Left lung (tissue), 10 donors: Measurements from ENCODE around the gene KIAA0753. TPM values are rescaled to one million over a fixed set of nuclear protein-coding genes. Genes with fewer than 3 reads are reported as not detected.

Experiments used
- ATAC-seq: fragments of 200-7000 bp; cut with Tn5 transposase; one replicate; pipeline ENCODE4 v1.9.1; 2020; ENCODE audit warnings: moderate library complexity
- DNase-seq, 4 donors: peaks; one replicate each; pipeline ENCODE4 v3.0.0-alpha.2; 2013 to 2020
- H3K27ac ChIP-seq, 2 donors: fragments of 200-600 bp; sonication (generic) in 1 of 2; one replicate each; pipeline versions ENCODE4 v1.5.0 to v1.8.0; 2020 to 2021
- H3K27me3 ChIP-seq, 2 donors: fragments of 200-600 bp; sonication (generic) in 1 of 2; one replicate each; pipeline versions ENCODE4 v1.5.0 to v1.8.0; 2020 to 2021
- H3K36me3 ChIP-seq, 2 donors: fragments of 200-600 bp; sonication (generic) in 1 of 2; one replicate each; pipeline versions ENCODE4 v1.5.0 to v1.8.0; 2020 to 2021
- H3K4me1 ChIP-seq, 2 donors: fragments of 200-600 bp; one replicate each; pipeline ENCODE4 v1.8.0; 2021
- H3K4me3 ChIP-seq, 2 donors: fragments of 200-600 bp; sonication (generic) in 1 of 2; one replicate each; pipeline versions ENCODE4 v1.5.0 to v1.8.0; 2020 to 2021; ENCODE audit warnings: mild to moderate bottlenecking in 1 of 2
- H3K9me3 ChIP-seq, 2 donors: fragments of 200-600 bp; sonication (generic) in 1 of 2; one replicate each; pipeline versions ENCODE4 v1.5.0 to v1.8.0; 2020 to 2021
- CTCF ChIP-seq, 2 donors: fragments of 200-600 bp; sonication (generic) in 1 of 2; IDR thresholded peaks; one replicate each; pipeline versions ENCODE4 v1.5.0 to v1.8.0; 2021; ENCODE audit warnings: antibody characterized with exemption in 2 of 2
- intact Hi-C, 2 donors: fragments of 100-400 bp; cut with DNase I; formaldehyde crosslinking; loops; one replicate each; pipeline versions ENCODE4 v1.11.2 to v1.14.2; 2022
- polyA plus RNA-seq, 6 donors: library from polyadenylated mRNA; unstranded; fragments of 120-200 nt; gene quantifications; one replicate each; pipeline ENCODE4 v1.2.1, GENCODE V29; 2013; ENCODE audit not compliant: insufficient read length in 6 of 6
- total RNA-seq, 2 donors: library from RNA; stranded (reverse); fragmentation: NEBNext Ultra II Directional; extraction: Animal tissue kit (Norgen Biotek cat#: 25700); gene quantifications; one replicate each; pipeline ENCODE4 v1.2.1, GENCODE V29; 2021
- donor health status: DM: no; HTN: yes; CAD: no.
- donor health status: DM: no; HTN: no; CAD: no.

Gene KIAA0753
- total and polyA plus RNA-seq, 8 donors: 15.8 to 46.7 (median 37.4) TPM

GRCh38 chr17:6651354-6651918 is 10.9 kb upstream of the KIAA0753 start, which contains the start of the genes C17orf100 and MED31:
TSS of gene C17orf100 (plus strand) at chr17:6651762. CDS start at chr17:6651914, 152 bp downstream.
TSS of gene MED31 (minus strand) at chr17:6651605. CDS start at chr17:6651528, 77 bp downstream.
- ATAC-seq: peak; percentile 95
- peaks cover 10 to 42% of the 10 kb centered on the region in 2 donors for H3K27me3 ChIP-seq
- H3K9me3 ChIP-seq: no peaks in the 10 kb centered on the region
- H3K4me3 ChIP-seq: peak within 1 kb of the TSS; percentile 48 to 67
- H3K36me3 ChIP-seq: peaks cover 0 to 23% of the 10 kb centered on the region in 2 donors
- H3K27ac ChIP-seq: peak within 1 kb of the TSS; percentile 73 to 96
- peaks cover 12 to 32% of the 10 kb centered on the region in 2 donors for H3K4me1 ChIP-seq
- peak; percentile 84 to 100 (median 95) for DNase-seq
- TF ChIP-seq CTCF (IDR thresholded peaks at IDR 0.05): no peak
- intact Hi-C loops: no loop called here

- no peak for DNase-seq
- intact Hi-C loops: no loop called here
- no peak for TF ChIP-seq CTCF (IDR thresholded peaks at IDR 0.05)
These were observed 7.7 kb upstream of the KIAA0753 start for GRCh38 chr17:6648181-6648580.

GRCh38 chr17:6643451-6644125 is 3.1 kb upstream of the KIAA0753 start:
- Histone ChIP-seq H3K27ac (no peak overlapping the region), H3K36me3 (peaks cover 0 to 52% of the 10 kb centered on the region in 2 donors), H3K4me1 (peaks cover 4 to 33% of the 10 kb centered on the region in 2 donors), H3K4me3 (no peak overlapping the region), H3K9me3 (no peaks in the 10 kb centered on the region), H3K27me3 (no peaks in the 10 kb centered on the region)
- no peak for TF ChIP-seq CTCF (IDR thresholded peaks at IDR 0.05)
- DNase-seq: no peak
- no peak for ATAC-seq
- intact Hi-C loops: no loop called here

More at GRCh38 chr17:6648181-6648580, 7.7 kb upstream of the KIAA0753 start:
- Histone ChIP-seq H3K27me3 (peaks cover 0 to 13% of the 10 kb centered on the region in 2 donors), H3K36me3 (peaks cover 0 to 54% of the 10 kb centered on the region in 2 donors), H3K9me3 (no peaks in the 10 kb centered on the region), H3K27ac (no peak overlapping the region), H3K4me3 (no peak overlapping the region), H3K4me1 (peaks cover 12 to 33% of the 10 kb centered on the region in 2 donors)
- ATAC-seq: no peak

- ATAC-seq: no peak
- TF ChIP-seq CTCF (IDR thresholded peaks at IDR 0.05): no peak
- peak overlapping the region in 1 of 2 donors; percentile 77 for H3K4me3 ChIP-seq
- intact Hi-C loops: no loop called here
- H3K36me3 ChIP-seq: peaks cover 0 to 44% of the 10 kb centered on the region in 2 donors
- H3K4me1 ChIP-seq: peaks cover 4 to 33% of the 10 kb centered on the region in 2 donors
- H3K27ac ChIP-seq: no peak overlapping the region
- H3K9me3 ChIP-seq: no peaks in the 10 kb centered on the region
- no peak for DNase-seq
- H3K27me3 ChIP-seq: no peaks in the 10 kb centered on the region
These were observed 2.1 kb upstream of the KIAA0753 start for GRCh38 chr17:6642592-6642991.

- no peaks in the 10 kb centered on the region for H3K9me3 ChIP-seq
- peaks cover 4 to 30% of the 10 kb centered on the region in 2 donors for H3K4me1 ChIP-seq
- ATAC-seq: peak; percentile 56
- H3K27me3 ChIP-seq: no peaks in the 10 kb centered on the region
- peak overlapping the region; percentile 77 to 85 for H3K4me3 ChIP-seq
- peaks cover 0 to 34% of the 10 kb centered on the region in 2 donors for H3K36me3 ChIP-seq
- peak in 1 of 4 donors; percentile 69 for DNase-seq
- intact Hi-C loops: no loop called here
- no peak for TF ChIP-seq CTCF (IDR thresholded peaks at IDR 0.05)
- H3K27ac ChIP-seq: peak overlapping the region; percentile 83 to 90
These were observed 844 bp upstream of the KIAA0753 start for GRCh38 chr17:6641247-6641863.
